HepG2 (cell line): ENCODE data around the gene TNNI3K. TPM values are rescaled to one million over a fixed set of nuclear protein-coding genes. Genes with fewer than 3 reads are reported as not detected.

ENCODE experiments used
- ATAC-seq: fragments of 200-7000 bp; cut with Tn5 transposase; 3 replicates; pipeline ENCODE4 v1.9.1; 2020; ENCODE audit warnings: mild to moderate bottlenecking, moderate library complexity
- BruUV-seq: library from RNA; stranded (reverse); fragments of 400-500 nt; replicated peaks from 2 replicates; lab custom pipeline; 2021; lab: Mats Ljungman, UMichigan
- CTCF ChIA-PET: fragments of 300-600 bp; formaldehyde crosslinking; extraction: SDS; loops from one replicate; lab custom pipeline; 2021; ENCODE audit warnings: low total read pairs, inconsistent platforms, low intra/inter-chr PET ratio; lab: Yijun Ruan, JAX
- POLR2A ChIA-PET: fragments of 350-600 bp; sonication (Branson Sonifier 250); formaldehyde crosslinking; loops from one replicate; lab custom pipeline; 2020; ENCODE audit warnings: antibody characterized with exemption, inconsistent platforms; lab: Yijun Ruan, JAX
- DNase-seq: peaks from one replicate; pipeline ENCODE4 v3.0.0-alpha.2; 2015; ENCODE audit warnings: low spot score
- FAIRE-seq: peaks from 3 replicates; lab custom pipeline; 2011; peaks lifted over from hg19 to GRCh38; lab: Jason Lieb, UNC
- H2AFZ ChIP-seq: one replicate; pipeline ENCODE4 v1.6.1; 2011; ENCODE audit warnings: low read length, inconsistent platforms
- H3K27ac ChIP-seq: fragments of 300-600 bp; 3 replicates; pipeline ENCODE4 v1.8.0; 2011; ENCODE audit warnings: mixed run types, mild to moderate bottlenecking, mixed read lengths, low read length, inconsistent platforms; ENCODE audit not compliant: insufficient read depth; ENCODE audit errors: extremely low read length
- H3K27me3 ChIP-seq, 2 experiments: fragments of 200-600 bp in 1 of 2; 2 replicates in 1 of 2; 3 replicates in 1 of 2; pipeline versions ENCODE4 v1.6.0 to v1.8.0; 2011; ENCODE audit warnings: low read length in 2 of 2, mild to moderate bottlenecking in 2 of 2, moderate library complexity in 2 of 2, inconsistent platforms in 1 of 2; ENCODE audit not compliant: insufficient read depth in 2 of 2, control insufficient read depth in 1 of 2
- H3K36me3 ChIP-seq, 2 experiments: fragments of 200-600 bp in 1 of 2; replicated peaks in 1 of 2; 2 replicates in 1 of 2; 3 replicates in 1 of 2; pipeline versions ENCODE4 v1.5.1 to v1.8.0; 2011; ENCODE audit warnings: low read length in 2 of 2, inconsistent platforms in 1 of 2; ENCODE audit not compliant: insufficient read depth in 2 of 2, control insufficient read depth in 1 of 2
- H3K4me1 ChIP-seq: 2 replicates; pipeline ENCODE4 v1.5.1; 2012; ENCODE audit warnings: low read length, inconsistent platforms; ENCODE audit not compliant: insufficient read depth
- H3K4me2 ChIP-seq: 2 replicates; pipeline ENCODE4 v1.6.0; 2011; ENCODE audit warnings: low read depth, low read length, inconsistent platforms
- H3K4me3 ChIP-seq, 3 experiments: fragments of 200-600 bp in 1 of 3; sonication (generic), shearing (Covaris generic) in 1 of 3; replicated peaks in 1 of 3; 2 replicates each; pipeline ENCODE4 v1.5.1; 2011 to 2016; ENCODE audit warnings: low read length in 3 of 3, inconsistent platforms in 2 of 3, low read depth in 2 of 3, mild to moderate bottlenecking in 2 of 3, control low read depth in 1 of 3, mixed read lengths in 1 of 3; ENCODE audit not compliant: insufficient read depth in 1 of 3
- H3K79me2 ChIP-seq: one replicate; pipeline ENCODE4 v1.6.1; 2011; ENCODE audit warnings: low read length, inconsistent platforms; ENCODE audit not compliant: insufficient read depth
- H3K9ac ChIP-seq: 2 replicates; pipeline ENCODE4 v1.6.0; 2011; ENCODE audit warnings: mild to moderate bottlenecking, low read depth, low read length, inconsistent platforms; ENCODE audit not compliant: insufficient read depth
- H3K9me3 ChIP-seq: 2 replicates; pipeline ENCODE4 v1.5.1; 2012; ENCODE audit warnings: mild to moderate bottlenecking, low read length
- H4K20me1 ChIP-seq: 2 replicates; pipeline ENCODE4 v1.6.0; 2011; ENCODE audit warnings: inconsistent platforms, mild to moderate bottlenecking, low read length, moderate library complexity; ENCODE audit not compliant: insufficient read depth
- CERS6 ChIP-seq: sonication (generic); formaldehyde crosslinking; IDR thresholded peaks from 2 replicates; pipeline ENCODE4 v1.5.0; 2020; ENCODE audit warnings: missing genetic modification reagents
- NONO ChIP-seq, 2 experiments: fragments of 450-650 bp in 1 of 2; sonication (generic) in 1 of 2; formaldehyde crosslinking in 1 of 2; IDR thresholded peaks in 1 of 2; conservative IDR thresholded peaks in 1 of 2; 2 replicates each; pipeline versions ENCODE4 v1.6.1 to v1.8.0; 2017 to 2022; ENCODE audit warnings: mild to moderate bottlenecking in 1 of 2, missing genetic modification reagents in 1 of 2, moderate library complexity in 1 of 2
- PAWR ChIP-seq: sonication (generic); formaldehyde crosslinking; IDR thresholded peaks from 2 replicates; pipeline ENCODE4 v1.4.0; 2020; ENCODE audit warnings: missing genetic modification reagents, mild to moderate bottlenecking, borderline replicate concordance
- TOE1 ChIP-seq: sonication (generic); formaldehyde crosslinking; IDR thresholded peaks from 2 replicates; pipeline ENCODE4 v1.4.0; 2020; ENCODE audit warnings: mild to moderate bottlenecking, missing genetic modification reagents
- ZFP1 ChIP-seq: IDR thresholded peaks from 2 replicates; pipeline ENCODE4 v1.6.1; 2016
- ZNF260 ChIP-seq: sonication (generic); formaldehyde crosslinking; IDR thresholded peaks from 2 replicates; pipeline ENCODE4 v1.4.0; 2020; ENCODE audit warnings: missing genetic modification reagents, low read depth, mild to moderate bottlenecking, borderline replicate concordance
- ZNF34 ChIP-seq: sonication (generic); formaldehyde crosslinking; IDR thresholded peaks from 2 replicates; pipeline ENCODE4 v1.4.0; 2020; ENCODE audit warnings: mild to moderate bottlenecking, missing genetic modification reagents, borderline replicate concordance
- ZNF407 ChIP-seq: sonication (generic); formaldehyde crosslinking; IDR thresholded peaks from one replicate; pipeline ENCODE4 v1.5.1; 2020; ENCODE audit warnings: mild to moderate bottlenecking, missing genetic modification reagents; ENCODE audit errors: not compliant biosample characterization
- ZNF501 ChIP-seq: sonication (generic); formaldehyde crosslinking; IDR thresholded peaks from 2 replicates; pipeline ENCODE4 v1.5.1; 2020; ENCODE audit warnings: mild to moderate bottlenecking, moderate library complexity, missing genetic modification reagents
- ZSCAN29 ChIP-seq: sonication (generic); formaldehyde crosslinking; conservative IDR thresholded peaks from 2 replicates; pipeline ENCODE4 v1.4.0; 2020; ENCODE audit warnings: mild to moderate bottlenecking, missing genetic modification reagents
- WGBS: methylation state at CpG from one replicate; pipeline ENCODE4 v1.1.6; 2017; ENCODE audit warnings: low lambda C conversion rate; 5-methylcytosine and 5-hydroxymethylcytosine counted together
- in situ Hi-C: cut with HindIII; loops from 2 replicates; pipeline ENCODE4 v1.10.0; 2017; ENCODE audit warnings: low pct_unique_long_range_greater_than_20kb; ENCODE audit not compliant: extremely low pct_ligation_motif_present
- intact Hi-C: fragments of 100-400 bp; cut with micrococcal nuclease; formaldehyde crosslinking; loops from one replicate; pipeline ENCODE4 v1.10.0; 2022; ENCODE audit not compliant: unreplicated experiment
- polyA plus RNA-seq, 8 experiments: library from polyadenylated mRNA; depleted of rRNA in 3 of 8; stranded (reverse) in 7 of 8; unstranded in 1 of 8; fragments of >200 nt; fragmentation: Illumina TruSeq in 4 of 8; extraction: Trizol in 4 of 8; gene quantifications; 2 replicates each; pipeline versions ENCODE4 v1.2.1 to v1.2.3, GENCODE V29; 2011 to 2016; ENCODE audit warnings: low read depth in 4 of 8, missing spikeins in 1 of 8, mixed read lengths in 1 of 8; ENCODE audit not compliant: insufficient read depth in 1 of 8
- total RNA-seq, 5 experiments: library from RNA; depleted of rRNA; stranded (reverse); fragments of >200 nt; fragmentation: Illumina TruSeq; extraction: Trizol; gene quantifications; 2 replicates each; pipeline ENCODE4 v1.2.3, GENCODE V29; 2016; ENCODE audit warnings: low read depth in 1 of 5

TNNI3K gene
- total and polyA plus RNA-seq, 2 of the 13 experiments (the other 11 are each of a cell fraction or from before 2014, with no cell fraction given), result 1.1 TPM; not detected in 1

GRCh38 chr1:74531796-74532195, 296.6 kb downstream of the TNNI3K start:
- ChIA-PET CTCF (no interaction called here), POLR2A (no interaction called here)
- Histone ChIP-seq H3K9ac (no peak overlapping the region), H3K9me3 (no peaks in the 10 kb centered on the region), H4K20me1 (no peaks in the 10 kb centered on the region), H3K27me3 (no peaks in the 10 kb centered on the region), H3K4me3 (no peak overlapping the region), H3K27ac (no peak overlapping the region), H3K79me2 (no peaks in the 10 kb centered on the region), H3K4me1 (no peaks in the 10 kb centered on the region), H3K36me3 (no peaks in the 10 kb centered on the region), H3K4me2 (no peak overlapping the region), H2AFZ (no peak overlapping the region)
- intact Hi-C loops (no loop called here), in situ Hi-C loops (no loop called here)
- DNase-seq (no peak), FAIRE-seq (no peak), ATAC-seq (no peak)
- BruUV-seq, result no TSS peak
- TF ChIP-seq ZNF260, result no peak
- no peak for TF ChIP-seq TOE1 (CRISPR knock-in tag)
- WGBS, result 6% methylated on average over 1 of the region's 1 CpG

DNA sequence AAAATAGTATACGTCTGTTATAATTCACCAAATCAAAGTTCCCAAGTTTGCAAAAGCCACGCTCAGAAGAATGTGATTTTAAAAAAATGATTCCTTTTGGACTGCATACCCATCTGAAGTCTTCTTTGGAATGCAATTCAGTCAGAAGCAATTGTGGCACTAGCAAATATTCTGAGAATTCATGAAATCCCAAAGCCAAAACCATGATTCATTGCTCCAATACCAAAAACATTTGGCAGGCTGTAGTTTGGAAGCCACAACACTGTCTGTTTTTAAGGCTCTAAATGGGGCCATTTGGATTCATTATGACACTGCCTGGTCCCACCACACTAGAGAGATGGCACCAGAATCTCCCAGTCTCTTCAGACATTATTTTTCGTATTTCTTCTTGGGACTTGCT, 299.1 kb downstream of the TNNI3K start:
- ATAC-seq (no peak), FAIRE-seq (no peak), DNase-seq (no peak)
- in situ Hi-C loops (no loop called here), intact Hi-C loops (no loop called here)
- H3K4me2 ChIP-seq, result no peak overlapping the region
- 29% methylated on average over 3 of the region's 3 CpGs for WGBS
- POLR2A ChIA-PET, result no interaction called here
- H3K36me3 ChIP-seq, result no peaks in the 10 kb centered on the region
- H3K9ac ChIP-seq, result no peak overlapping the region
- H3K4me3 ChIP-seq, result no peak overlapping the region
- no peak overlapping the region for H3K27ac ChIP-seq
- H3K79me2 ChIP-seq, result no peaks in the 10 kb centered on the region
- H3K27me3 ChIP-seq, result no peaks in the 10 kb centered on the region
- CTCF ChIA-PET, result no interaction called here
- no peaks in the 10 kb centered on the region for H3K9me3 ChIP-seq
- H3K4me1 ChIP-seq, result no peaks in the 10 kb centered on the region
- BruUV-seq, result no TSS peak
- no peak overlapping the region for H2AFZ ChIP-seq
- no peaks in the 10 kb centered on the region for H4K20me1 ChIP-seq
- TF ChIP-seq ZNF501 (no peak), ZFP1 (CRISPR knock-in tag) (no peak), ZSCAN29 (CRISPR knock-in tag) (no peak), CERS6 (CRISPR knock-in tag) (no peak), ZNF34 (CRISPR knock-in tag) (no peak), PAWR (CRISPR knock-in tag) (no peak), ZNF407 (no peak), NONO (IDR thresholded peaks at IDR 0.05) (no peak), NONO (CRISPR knock-in tag; conservative IDR thresholded peaks at IDR 0.05) (no peak)
